Testis (tissue), 3 donors: Measurements from ENCODE around the gene NFE2L1. TPM values are rescaled to one million over a fixed set of nuclear protein-coding genes. Genes with fewer than 3 reads are reported as not detected.

Source experiments
- DNase-seq: peaks from one replicate; pipeline ENCODE4 v3.0.0-alpha.2; 2019
- H3K27ac ChIP-seq, 2 donors: fragments of 200-600 bp; sonication (generic); one replicate each; pipeline ENCODE4 v1.5.1; 2019
- H3K27me3 ChIP-seq: fragments of 200-600 bp; sonication (generic); one replicate; pipeline ENCODE4 v1.5.1; 2019
- H3K36me3 ChIP-seq: fragments of 200-600 bp; sonication (generic); one replicate; pipeline ENCODE4 v1.5.1; 2017; ENCODE audit warnings: low read depth; ENCODE audit errors: missing control alignments
- H3K4me1 ChIP-seq: fragments of 200-600 bp; sonication (generic); one replicate; pipeline ENCODE4 v1.5.1; 2019
- H3K4me3 ChIP-seq, 2 donors: fragments of 200-600 bp; sonication (generic); one replicate each; pipeline ENCODE4 v1.5.1; 2017 to 2019
- H3K9me3 ChIP-seq: fragments of 200-600 bp; sonication (generic); one replicate; pipeline ENCODE4 v1.5.1; 2017
- CTCF ChIP-seq, 3 experiments: fragments of 450-650 bp in 2 of 3; fragments of 200-600 bp in 1 of 3; sonication (generic) in 1 of 3; IDR thresholded peaks; one replicate each; pipeline ENCODE4 v1.5.1; 2016 to 2019; ENCODE audit warnings: antibody characterized with exemption in 3 of 3, mild to moderate bottlenecking in 2 of 3, moderate library complexity in 1 of 3
- POLR2A ChIP-seq: fragments of 450-650 bp; IDR thresholded peaks from one replicate; pipeline ENCODE4 v1.6.1; 2017; ENCODE audit warnings: antibody characterized with exemption, mild to moderate bottlenecking, moderate library complexity
- WGBS, 2 donors: methylation state at CpG; one replicate each; pipeline ENCODE4 v1.1.5; 2018; 5-methylcytosine and 5-hydroxymethylcytosine counted together
- intact Hi-C: fragments of 100-400 bp; cut with DNase I; formaldehyde crosslinking; loops from one replicate; pipeline ENCODE4 v1.15.1; 2023; ENCODE audit warnings: low total_unique reads
- polyA plus RNA-seq: library from polyadenylated mRNA; stranded (reverse); fragments of 350-450 nt; fragmentation: Illumina TruSeq; extraction: RNeasy Lipid Tissue Mini Kit (QIAGEN cat#74804); gene quantifications from one replicate; pipeline ENCODE4 v1.2.3, GENCODE V29; 2014; ENCODE audit warnings: low read depth, low replicate concordance; ENCODE audit not compliant: insufficient read depth
- total RNA-seq, 2 donors: library from RNA; depleted of rRNA; stranded (reverse); fragments of >200 nt; gene quantifications; one replicate each; pipeline ENCODE4 v1.2.3, GENCODE V29; 2016

Gene NFE2L1
- total and polyA plus RNA-seq, 3 donors from 2014 or later, result 180 to 199 (median 193) TPM

DNA sequence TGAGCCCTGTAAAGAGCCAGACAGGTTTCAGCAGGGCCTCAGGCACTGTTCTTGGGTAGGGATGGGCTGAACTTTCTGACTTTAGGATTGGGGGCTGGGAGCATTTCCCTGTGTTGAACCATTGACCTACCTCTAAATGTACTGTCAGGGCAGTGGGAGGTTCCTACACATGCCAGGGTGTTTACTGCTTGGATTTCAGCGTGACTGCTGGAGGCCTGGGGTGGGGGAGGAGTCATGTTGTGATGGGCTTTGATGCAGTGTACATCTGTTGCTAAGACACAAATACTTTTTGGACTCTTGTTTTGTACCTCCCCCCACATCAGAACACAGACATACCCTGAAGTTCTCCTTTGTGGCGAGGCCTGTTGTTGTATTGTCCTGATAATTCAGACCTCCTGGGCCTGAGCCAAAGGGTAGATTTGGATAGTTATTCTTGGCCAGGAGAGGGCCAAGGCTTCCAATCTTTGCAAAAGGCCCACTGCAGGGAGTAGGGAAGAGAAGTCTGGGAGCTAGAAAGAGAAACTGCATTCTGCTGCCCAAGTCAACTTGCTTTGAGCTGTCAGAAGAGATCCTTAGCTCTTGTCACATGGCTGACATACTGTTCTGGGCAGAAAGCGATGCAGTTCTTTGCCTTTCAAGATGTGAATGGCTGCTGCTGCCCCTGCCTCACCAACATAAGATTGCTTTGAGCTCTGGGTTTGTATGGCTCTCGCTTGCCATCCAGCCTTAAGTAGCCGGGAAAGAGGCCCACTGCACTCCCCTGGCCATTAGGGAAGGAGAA, 3.7 kb downstream of the NFE2L1 start:
- intact Hi-C loops, result no loop called here
- H3K36me3 ChIP-seq, result no peaks in the 10 kb centered on the region
- TF ChIP-seq POLR2A (no peak), CTCF (IDR thresholded peaks at IDR 0.05) (peak in 1 of 3 experiments; percentile 19)
- H3K4me3 ChIP-seq, result peak overlapping the region in 1 of 2 donors; percentile 9
- peaks cover 63% of the 10 kb centered on the region for H3K4me1 ChIP-seq
- no peaks in the 10 kb centered on the region for H3K9me3 ChIP-seq
- DNase-seq, result peak; percentile 89
- H3K27ac ChIP-seq, result peak overlapping the region; percentile 98 to 99
- no peaks in the 10 kb centered on the region for H3K27me3 ChIP-seq
- 43 to 44% methylated on average over 5 of the region's 5 CpGs for WGBS, 2 donors

- 21 to 32% methylated on average over 5 of the region's 5 CpGs for WGBS, 2 donors
- DNase-seq, result peak; percentile 94
- no peak for TF ChIP-seq CTCF (IDR thresholded peaks at IDR 0.05)
- no peak for TF ChIP-seq POLR2A
- peak overlapping the region in 1 of 2 donors; percentile 40 for H3K4me3 ChIP-seq
- H3K9me3 ChIP-seq, result no peaks in the 10 kb centered on the region
- H3K36me3 ChIP-seq, result no peaks in the 10 kb centered on the region
- H3K27me3 ChIP-seq, result no peaks in the 10 kb centered on the region
- H3K27ac ChIP-seq, result peak overlapping the region; percentile 98 to 99
- H3K4me1 ChIP-seq, result peaks cover 60% of the 10 kb centered on the region
- intact Hi-C loops, result no loop called here
Observed at GRCh38 chr17:48052956-48053757, 5.0 kb downstream of the NFE2L1 start.

- intact Hi-C loops, result no loop called here
- Histone ChIP-seq H3K4me1 (peaks cover 60% of the 10 kb centered on the region), H3K27me3 (no peaks in the 10 kb centered on the region), H3K27ac (peak overlapping the region; percentile 98 to 99), H3K36me3 (no peaks in the 10 kb centered on the region), H3K4me3 (peak overlapping the region; percentile 34 to 40), H3K9me3 (no peaks in the 10 kb centered on the region)
- TF ChIP-seq CTCF (IDR thresholded peaks at IDR 0.05) (no peak), POLR2A (no peak)
- WGBS, 2 donors, result 10 to 18% methylated on average over 4 to 6 of the region's 6 CpGs
- no peak for DNase-seq
Observed at GRCh38 chr17:48053758-48054237, 5.6 kb downstream of the NFE2L1 start.

GRCh38 chr17:48054238-48055185, 6.4 kb downstream of the NFE2L1 start:
- Histone ChIP-seq H3K9me3 (no peaks in the 10 kb centered on the region), H3K27me3 (no peaks in the 10 kb centered on the region), H3K4me3 (peak overlapping the region; percentile 34 to 40), H3K27ac (peak overlapping the region; percentile 98 to 99), H3K4me1 (peaks cover 64% of the 10 kb centered on the region), H3K36me3 (no peaks in the 10 kb centered on the region)
- TF ChIP-seq CTCF (IDR thresholded peaks at IDR 0.05) (no peak), POLR2A (no peak)
- 10 to 11% methylated on average over 3 to 34 of the region's 34 CpGs for WGBS, 2 donors
- peak; percentile 96 for DNase-seq
- intact Hi-C loops, result no loop called here
